GM23248 (cell line): Measurements from ENCODE around the gene ZNF638. TPM values are rescaled to one million over a fixed set of nuclear protein-coding genes. Genes with fewer than 3 reads are reported as not detected.

Experiments
- DNase-seq: peaks from one replicate; pipeline ENCODE4 v3.0.0-alpha.2; 2015
- H2AFZ ChIP-seq: fragments of 200-600 bp; sonication (generic); 2 replicates; pipeline ENCODE4 v1.6.1; 2016; ENCODE audit warnings: antibody characterized with exemption
- H3F3A ChIP-seq: fragments of 200-600 bp; sonication (generic); 2 replicates; pipeline ENCODE4 v1.6.1; 2016; ENCODE audit warnings: mild to moderate bottlenecking, antibody characterized with exemption, mixed run types; ENCODE audit not compliant: insufficient read depth
- H3K27ac ChIP-seq: fragments of 200-600 bp; sonication (generic); 2 replicates; pipeline ENCODE4 v1.5.1; 2016; ENCODE audit warnings: mild to moderate bottlenecking
- H3K27me3 ChIP-seq: fragments of 200-600 bp; sonication (generic); replicated peaks from 2 replicates; pipeline ENCODE4 v1.6.1; 2016; ENCODE audit warnings: mild to moderate bottlenecking; ENCODE audit not compliant: insufficient read depth
- H3K36me3 ChIP-seq: fragments of 200-600 bp; sonication (generic); 2 replicates; pipeline ENCODE4 v1.6.1; 2016; ENCODE audit warnings: low read depth, mild to moderate bottlenecking
- H3K4me1 ChIP-seq: fragments of 200-600 bp; sonication (generic); 2 replicates; pipeline ENCODE4 v1.6.1; 2016; ENCODE audit warnings: mild to moderate bottlenecking; ENCODE audit not compliant: insufficient read depth
- H3K4me2 ChIP-seq: fragments of 200-600 bp; sonication (generic); one replicate; pipeline ENCODE4 v1.6.1; 2016; ENCODE audit warnings: mild to moderate bottlenecking; ENCODE audit not compliant: unreplicated experiment
- H3K4me3 ChIP-seq: fragments of 200-600 bp; sonication (generic); 2 replicates; pipeline ENCODE4 v1.5.1; 2016; ENCODE audit warnings: mild to moderate bottlenecking
- H3K79me2 ChIP-seq: fragments of 200-600 bp; sonication (generic); 2 replicates; pipeline ENCODE4 v1.6.1; 2016; ENCODE audit warnings: mild to moderate bottlenecking; ENCODE audit not compliant: insufficient read depth
- H3K9ac ChIP-seq: fragments of 200-600 bp; sonication (generic); 2 replicates; pipeline ENCODE4 v1.6.1; 2016; ENCODE audit warnings: mild to moderate bottlenecking
- H3K9me2 ChIP-seq: fragments of 200-600 bp; sonication (generic); 2 replicates; pipeline ENCODE4 v1.6.1; 2016; ENCODE audit warnings: mixed run types, mild to moderate bottlenecking, moderate library complexity; ENCODE audit not compliant: insufficient read depth
- H3K9me3 ChIP-seq: fragments of 200-600 bp; sonication (generic); one replicate; pipeline ENCODE4 v1.6.1; 2017; ENCODE audit warnings: low read depth
- H4K20me1 ChIP-seq: fragments of 200-600 bp; sonication (generic); 2 replicates; pipeline ENCODE4 v1.6.0; 2016; ENCODE audit not compliant: insufficient read depth
- EZH2 ChIP-seq: fragments of 200-600 bp; sonication (generic); IDR thresholded peaks from 2 replicates; pipeline ENCODE4 v1.6.1; 2018; ENCODE audit warnings: antibody characterized with exemption, mild to moderate bottlenecking; ENCODE audit not compliant: insufficient read depth, poor library complexity, severe bottlenecking
- EZH2phosphoT487 ChIP-seq: fragments of 200-600 bp; sonication (generic); IDR thresholded peaks from 2 replicates; pipeline ENCODE4 v1.6.1; 2018; ENCODE audit warnings: antibody characterized with exemption, moderate library complexity, mild to moderate bottlenecking, low read depth; ENCODE audit not compliant: insufficient read depth
- WGBS, 2 experiments: methylation state at CpG; one replicate each; pipeline ENCODE4 v1.1.6; 2015 to 2017; ENCODE audit warnings: low lambda C conversion rate in 2 of 2, low coverage in 1 of 2; ENCODE audit errors: missing lambda C conversion rate in 2 of 2; 5-methylcytosine and 5-hydroxymethylcytosine counted together
- in situ Hi-C: fragments of 300-500 bp; cut with MboI; formaldehyde crosslinking; loops from 2 replicates; pipeline ENCODE4 v1.15.0; 2020
- polyA plus RNA-seq: library from polyadenylated mRNA; unstranded; fragments of >200 nt; fragmentation: Nextera tagmentation; extraction: Ambion mirVana; gene quantifications from 2 replicates; pipeline ENCODE4 v1.2.1, GENCODE V29; 2016
- total RNA-seq: library from RNA; depleted of rRNA; stranded (reverse); fragments of >200 nt; shearing (Covaris generic); gene quantifications from 2 replicates; pipeline ENCODE4 v1.2.3, GENCODE V29; 2014

The ZNF638 gene
- total and polyA plus RNA-seq, 2 experiments from 2014 or later, result 44.0 to 83.0 TPM

DNA sequence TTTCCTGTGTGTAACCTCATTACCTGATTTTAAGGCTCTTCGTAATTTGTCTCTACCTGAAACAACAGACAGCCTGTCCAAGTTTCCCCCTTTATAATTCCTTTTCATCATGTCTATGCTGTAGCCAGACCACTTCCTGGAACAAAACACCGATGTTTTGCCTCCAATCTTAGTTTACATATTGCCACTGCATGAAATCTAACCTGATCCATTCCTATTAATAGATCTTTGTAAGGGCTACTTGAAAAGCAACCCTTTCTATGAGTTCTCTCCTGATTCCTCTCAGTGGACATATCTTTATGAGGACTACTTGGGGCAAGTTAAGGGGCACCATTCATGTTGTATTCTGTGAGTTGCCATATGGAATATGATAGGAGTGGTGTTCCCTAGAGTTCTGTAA, 30.9 kb downstream of the ZNF638 start:
- Histone ChIP-seq H3F3A (peaks cover 24% of the 10 kb centered on the region), H3K4me1 (peaks cover 6% of the 10 kb centered on the region), H2AFZ (no peak overlapping the region), H3K9me2 (no peaks in the 10 kb centered on the region), H3K9ac (no peak overlapping the region), H3K4me2 (no peak overlapping the region), H3K79me2 (peaks cover 75% of the 10 kb centered on the region), H3K27ac (no peak overlapping the region), H3K27me3 (no peaks in the 10 kb centered on the region), H4K20me1 (peaks cover 7% of the 10 kb centered on the region), H3K4me3 (no peak overlapping the region), H3K9me3 (no peaks in the 10 kb centered on the region), H3K36me3 (peaks cover 67% of the 10 kb centered on the region)
- WGBS, 2 experiments, result 47% methylated on average over 2 of the region's 2 CpGs
- DNase-seq, result no peak
- no peak for TF ChIP-seq EZH2phosphoT487
- TF ChIP-seq EZH2, result no peak
- in situ Hi-C loops, result no loop called here

- Histone ChIP-seq H3K27me3 (no peaks in the 10 kb centered on the region), H3F3A (peaks cover 8% of the 10 kb centered on the region; the same call in 1 of the 2 replicates), H3K9ac (no peak overlapping the region), H3K4me3 (no peak overlapping the region), H4K20me1 (no peaks in the 10 kb centered on the region), H3K27ac (no peak overlapping the region), H3K9me2 (no peaks in the 10 kb centered on the region), H3K9me3 (no peaks in the 10 kb centered on the region), H2AFZ (no peak overlapping the region), H3K4me1 (no peaks in the 10 kb centered on the region), H3K36me3 (peaks cover 45% of the 10 kb centered on the region), H3K79me2 (peaks cover 62% of the 10 kb centered on the region), H3K4me2 (no peak overlapping the region)
- DNase-seq, result no peak
- in situ Hi-C loops, result no loop called here
- 96 to 98% methylated on average over 2 of the region's 2 CpGs for WGBS, 2 experiments
- TF ChIP-seq EZH2, result no peak
- no peak for TF ChIP-seq EZH2phosphoT487
Measured at GRCh38 chr2:71370015-71370414, 38.4 kb downstream of the ZNF638 start.

GRCh38 chr2:71372042-71372441, 40.5 kb downstream of the ZNF638 start:
- Histone ChIP-seq H3F3A (peaks cover 8% of the 10 kb centered on the region; the same call in 1 of the 2 replicates), H4K20me1 (no peaks in the 10 kb centered on the region), H3K4me2 (no peak overlapping the region), H3K27ac (no peak overlapping the region), H3K4me1 (no peaks in the 10 kb centered on the region), H3K9ac (no peak overlapping the region), H2AFZ (no peak overlapping the region), H3K9me2 (no peaks in the 10 kb centered on the region), H3K36me3 (peaks cover 44% of the 10 kb centered on the region), H3K27me3 (no peaks in the 10 kb centered on the region), H3K9me3 (no peaks in the 10 kb centered on the region), H3K4me3 (no peak overlapping the region), H3K79me2 (peaks cover 77% of the 10 kb centered on the region)
- in situ Hi-C loops, result no loop called here
- DNase-seq, result no peak
- WGBS, 2 experiments, result 94 to 100% methylated on average over 1 of the region's 1 CpG
- TF ChIP-seq EZH2, result no peak

DNA sequence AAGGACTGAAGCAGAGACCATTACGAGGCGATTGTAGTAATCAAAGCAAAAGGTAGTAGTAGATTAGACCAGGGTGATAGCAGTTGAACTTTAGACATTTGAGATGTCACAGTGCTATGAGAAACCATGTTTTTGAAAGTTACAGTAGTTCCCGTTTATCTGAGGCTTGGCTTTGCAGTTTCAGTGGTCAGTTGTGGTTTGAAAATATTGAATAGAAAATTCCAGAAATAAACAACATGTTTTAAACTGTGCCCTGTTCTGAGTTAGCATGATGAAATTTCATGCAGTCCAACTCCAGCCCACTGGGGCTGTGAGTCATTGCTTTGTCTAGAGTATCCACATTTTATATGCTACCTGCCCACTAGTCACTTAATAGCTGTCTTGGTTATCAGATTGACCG, 47.5 kb downstream of the ZNF638 start:
- peaks cover 37% of the 10 kb centered on the region for H3K4me1 ChIP-seq
- H3K79me2 ChIP-seq, result peaks cover 68% of the 10 kb centered on the region
- WGBS, 2 experiments, result 51 to 54% methylated on average over 4 of the region's 4 CpGs
- H3K27me3 ChIP-seq, result no peaks in the 10 kb centered on the region
- TF ChIP-seq EZH2phosphoT487, result no peak
- TF ChIP-seq EZH2, result no peak
- no peaks in the 10 kb centered on the region for H4K20me1 ChIP-seq
- no peak overlapping the region for H3K4me3 ChIP-seq
- H3K4me2 ChIP-seq, result peak overlapping the region; percentile 9
- H3F3A ChIP-seq, result peaks cover 20% of the 10 kb centered on the region
- H3K27ac ChIP-seq, result peak overlapping the region; percentile 61
- peak overlapping the region; percentile 35 for H3K9ac ChIP-seq
- no peaks in the 10 kb centered on the region for H3K9me3 ChIP-seq
- in situ Hi-C loops, result no loop called here
- no peaks in the 10 kb centered on the region for H3K9me2 ChIP-seq
- peak; percentile 85 for DNase-seq
- peaks cover 40% of the 10 kb centered on the region for H3K36me3 ChIP-seq
- 0 out of 2 replicates have a peak overlapping the region, but pooled peaks have one; percentile 13 for H2AFZ ChIP-seq

GRCh38 chr2:71380665-71381064, 49.1 kb downstream of the ZNF638 start:
- Histone ChIP-seq H3K9me3 (no peaks in the 10 kb centered on the region), H3K27ac (no peak overlapping the region), H3K36me3 (peaks cover 34% of the 10 kb centered on the region; the same call in 1 of the 2 replicates), H2AFZ (no peak overlapping the region), H3K27me3 (no peaks in the 10 kb centered on the region), H3K4me1 (peaks cover 45% of the 10 kb centered on the region), H3F3A (peaks cover 28% of the 10 kb centered on the region), H4K20me1 (no peaks in the 10 kb centered on the region), H3K4me2 (no peak overlapping the region), H3K9ac (no peak overlapping the region), H3K4me3 (no peak overlapping the region), H3K79me2 (peaks cover 54% of the 10 kb centered on the region), H3K9me2 (no peaks in the 10 kb centered on the region)
- 81 to 84% methylated on average over 3 of the region's 3 CpGs for WGBS, 2 experiments
- TF ChIP-seq EZH2phosphoT487 (no peak), EZH2 (no peak)
- no peak for DNase-seq
- in situ Hi-C loops, result no loop called here
